Measurements from ENCODE around the gene HIF3A. TPM values are rescaled to one million over a fixed set of nuclear protein-coding genes. Genes with fewer than 3 reads are reported as not detected.

Gene HIF3A
- total and polyA plus RNA-seq, 2 of the 8 experiments (the other 6 are each of a cell fraction or from before 2014, with no cell fraction given) = 38.6 to 38.8 TPM

- H2BK5ac ChIP-seq (ENCODE audit: low read depth, low read length) = no peak overlapping the region
- H3K4me2 ChIP-seq (ENCODE audit: insufficient read depth in 1 of 2, low read depth in 2 of 2, low read length in 2 of 2) = no peak overlapping the region
- H3K27me3 ChIP-seq (replicated peaks in 1 of 4; ENCODE audit: control insufficient read depth in 3 of 4, extremely low read depth in 1 of 4, insufficient read depth in 3 of 4, low read length in 3 of 4) = peaks cover 0 to 2% (median 0%) of the 10 kb centered on the region in 4 experiments; a peak in 1 of 7 replicates
- no peaks in the 10 kb centered on the region for H3K36me3 ChIP-seq (ENCODE audit: control insufficient read depth in 2 of 4, insufficient read depth in 4 of 4, low read length in 3 of 4)
- no peak overlapping the region for H3K56ac ChIP-seq (replicated peaks; ENCODE audit: insufficient read length, low read depth, low read length)
- H3K79me1 ChIP-seq (ENCODE audit: low read depth, low read length) = no peaks in the 10 kb centered on the region
- H3K4ac ChIP-seq (replicated peaks; ENCODE audit: insufficient read length, low read depth, low read length) = no peak overlapping the region
- no peaks in the 10 kb centered on the region; a peak in 1 of 7 replicates for H3K4me1 ChIP-seq (replicated peaks in 1 of 4; ENCODE audit: control insufficient read depth in 3 of 4, insufficient read depth in 4 of 4, low read length in 3 of 4)
- H4K20me1 ChIP-seq (replicated peaks in 1 of 2; ENCODE audit: control insufficient read depth in 1 of 2, insufficient read depth in 2 of 2, low read length in 2 of 2) = peaks cover 0 to 3% of the 10 kb centered on the region in 2 experiments
- POLR2A ChIA-PET (ENCODE audit: partially characterized antibody) = no interaction called here
- H3K18ac ChIP-seq (ENCODE audit: extremely low read depth, low read length) = no peak overlapping the region
- H2BK20ac ChIP-seq (ENCODE audit: low read length) = no peak overlapping the region
- H2BK120ac ChIP-seq (replicated peaks; ENCODE audit: low read depth, low read length) = no peak overlapping the region
- H3K9ac ChIP-seq (replicated peaks in 1 of 4; ENCODE audit: extremely low read depth in 1 of 4, low read depth in 3 of 4, low read length in 3 of 4) = no peak overlapping the region
- no peak overlapping the region for H2AFZ ChIP-seq (ENCODE audit: low read length)
- H3K23ac ChIP-seq (ENCODE audit: insufficient read length) = no peak overlapping the region
- no peak overlapping the region for H4K8ac ChIP-seq (ENCODE audit: extremely low read depth, insufficient read depth, low read length)
- H3K4me3 ChIP-seq (ENCODE audit: extremely low read depth in 1 of 4, insufficient read depth in 2 of 4, low read depth in 3 of 4, low read length in 4 of 4) = no peak overlapping the region
- FAIRE-seq (no peak), DNase-seq (ENCODE audit: low read depth in 1 of 2, low spot score in 2 of 2) (no peak)
- CTCF ChIA-PET (ENCODE audit: partially characterized antibody) = interaction anchor here (0.7 to 15.4 kb wide), 3 partner anchors 9 to 130 kb away, joined by 3 to 145 read pairs (median 4); no protein-coding TSS in a partner anchor
- no peak overlapping the region for H4K91ac ChIP-seq (replicated peaks; ENCODE audit: insufficient read length, low read length)
- H4K5ac ChIP-seq (ENCODE audit: insufficient read length, low read depth, low read length) = no peak overlapping the region
- no peak overlapping the region for H3K27ac ChIP-seq (ENCODE audit: low read depth, low read length)
- no peak overlapping the region for H2BK12ac ChIP-seq (ENCODE audit: low read depth, low read length)
- no peak overlapping the region for H2BK15ac ChIP-seq (ENCODE audit: low read length)
- no peak overlapping the region for H3K14ac ChIP-seq (ENCODE audit: insufficient read length)
- H2AK5ac ChIP-seq (ENCODE audit: low read depth, low read length) = no peak overlapping the region
- peaks cover 8% of the 10 kb centered on the region; the same call in 1 of the 2 replicates for H3K23me2 ChIP-seq (ENCODE audit: low read depth, low read length)
- H3K9me3 ChIP-seq (ENCODE audit: insufficient read depth in 2 of 2, low read depth in 1 of 2, low read length in 1 of 2) = no peaks in the 10 kb centered on the region
- no peaks in the 10 kb centered on the region for H3K79me2 ChIP-seq (ENCODE audit: control insufficient read depth in 1 of 2, insufficient read depth in 2 of 2, low read length in 2 of 2)
- TF ChIP-seq, protein P1, sequence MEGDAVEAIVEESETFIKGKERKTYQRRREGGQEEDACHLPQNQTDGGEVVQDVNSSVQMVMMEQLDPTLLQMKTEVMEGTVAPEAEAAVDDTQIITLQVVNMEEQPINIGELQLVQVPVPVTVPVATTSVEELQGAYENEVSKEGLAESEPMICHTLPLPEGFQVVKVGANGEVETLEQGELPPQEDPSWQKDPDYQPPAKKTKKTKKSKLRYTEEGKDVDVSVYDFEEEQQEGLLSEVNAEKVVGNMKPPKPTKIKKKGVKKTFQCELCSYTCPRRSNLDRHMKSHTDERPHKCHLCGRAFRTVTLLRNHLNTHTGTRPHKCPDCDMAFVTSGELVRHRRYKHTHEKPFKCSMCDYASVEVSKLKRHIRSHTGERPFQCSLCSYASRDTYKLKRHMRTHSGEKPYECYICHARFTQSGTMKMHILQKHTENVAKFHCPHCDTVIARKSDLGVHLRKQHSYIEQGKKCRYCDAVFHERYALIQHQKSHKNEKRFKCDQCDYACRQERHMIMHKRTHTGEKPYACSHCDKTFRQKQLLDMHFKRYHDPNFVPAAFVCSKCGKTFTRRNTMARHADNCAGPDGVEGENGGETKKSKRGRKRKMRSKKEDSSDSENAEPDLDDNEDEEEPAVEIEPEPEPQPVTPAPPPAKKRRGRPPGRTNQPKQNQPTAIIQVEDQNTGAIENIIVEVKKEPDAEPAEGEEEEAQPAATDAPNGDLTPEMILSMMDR (IDR thresholded peaks at IDR 0.05; ENCODE audit: control extremely low read depth in 1 of 3, insufficient read depth in 1 of 3, low read depth in 1 of 3, low read length in 3 of 3) = no peak
- TF ChIP-seq JUN (IDR thresholded peaks at IDR 0.05; ENCODE audit: low read depth, low read length) = no peak
- no peak for TF ChIP-seq CREB1 (IDR thresholded peaks at IDR 0.05)
- no peak for TF ChIP-seq CHD2 (IDR thresholded peaks at IDR 0.05; ENCODE audit: low read length)
- TF ChIP-seq SP2 (IDR thresholded peaks at IDR 0.05; ENCODE audit: low read length) = no peak
- no peak for TF ChIP-seq GABPA (IDR thresholded peaks at IDR 0.05; ENCODE audit: borderline replicate concordance, insufficient read depth, low read length)
- no peak for TF ChIP-seq CBX5 (IDR thresholded peaks at IDR 0.05; ENCODE audit: low read depth, low read length)
- TF ChIP-seq, protein P2, sequence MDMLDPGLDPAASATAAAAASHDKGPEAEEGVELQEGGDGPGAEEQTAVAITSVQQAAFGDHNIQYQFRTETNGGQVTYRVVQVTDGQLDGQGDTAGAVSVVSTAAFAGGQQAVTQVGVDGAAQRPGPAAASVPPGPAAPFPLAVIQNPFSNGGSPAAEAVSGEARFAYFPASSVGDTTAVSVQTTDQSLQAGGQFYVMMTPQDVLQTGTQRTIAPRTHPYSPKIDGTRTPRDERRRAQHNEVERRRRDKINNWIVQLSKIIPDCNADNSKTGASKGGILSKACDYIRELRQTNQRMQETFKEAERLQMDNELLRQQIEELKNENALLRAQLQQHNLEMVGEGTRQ (IDR thresholded peaks at IDR 0.05; ENCODE audit: low read length) = no peak
- no peak for TF ChIP-seq BCL11A (IDR thresholded peaks at IDR 0.05; ENCODE audit: low read depth in 2 of 2, low read length in 2 of 2)
- TF ChIP-seq YY1 (IDR thresholded peaks at IDR 0.05; ENCODE audit: low read depth, low read length) = no peak
- no peak for TF ChIP-seq TAF1 (IDR thresholded peaks at IDR 0.05; ENCODE audit: low read depth, low read length)
- TF ChIP-seq TBP (IDR thresholded peaks at IDR 0.05; ENCODE audit: low read depth, low read length) = no peak
These were observed 5.0 kb upstream of the HIF3A start for GRCh38 chr19:46291829-46292228.

Measured in H1 (cell line).